Endothelial cell (in vitro differentiated cells): ENCODE results near the gene FBRSL1. TPM values are rescaled to one million over a fixed set of nuclear protein-coding genes. Genes with fewer than 3 reads are reported as not detected.

ENCODE experiments used
- DNase-seq: peaks from one replicate; pipeline ENCODE4 v3.0.0; 2021; ENCODE audit warnings: low spot score
- H3K27ac Mint-ChIP-seq: one replicate; pipeline ENCODE4 v1.8.0; 2021; ENCODE audit warnings: mixed read lengths, inconsistent platforms; ENCODE audit not compliant: unreplicated experiment
- H3K27me3 Mint-ChIP-seq: one replicate; pipeline ENCODE4 v1.8.0; 2021; ENCODE audit warnings: mild to moderate bottlenecking, moderate library complexity, mixed read lengths, inconsistent platforms; ENCODE audit not compliant: unreplicated experiment
- H3K36me3 Mint-ChIP-seq: one replicate; pipeline ENCODE4 v1.8.0; 2021; ENCODE audit warnings: mild to moderate bottlenecking, low read depth, mixed read lengths, inconsistent platforms; ENCODE audit not compliant: unreplicated experiment
- H3K4me1 Mint-ChIP-seq: one replicate; pipeline ENCODE4 v1.8.0; 2021; ENCODE audit warnings: mild to moderate bottlenecking, mixed read lengths, inconsistent platforms; ENCODE audit not compliant: unreplicated experiment
- H3K4me3 Mint-ChIP-seq: one replicate; pipeline ENCODE4 v1.8.0; 2021; ENCODE audit warnings: mild to moderate bottlenecking, mixed read lengths, inconsistent platforms; ENCODE audit not compliant: unreplicated experiment
- H3K9me3 Mint-ChIP-seq: one replicate; pipeline ENCODE4 v1.8.0; 2021; ENCODE audit warnings: mixed read lengths, inconsistent platforms; ENCODE audit not compliant: unreplicated experiment
- total RNA-seq: library from RNA; stranded (reverse); fragmentation: NEBNext Ultra II Directional; extraction: Animal tissue kit (Norgen Biotek cat#: 25700); gene quantifications from one replicate; pipeline ENCODE4 v1.2.1, GENCODE V29; 2021; ENCODE audit not compliant: unreplicated experiment
- TF ChIP-seq, protein P1 (sequence below): fragments of 200-600 bp; sonication (generic); IDR thresholded peaks from one replicate; pipeline ENCODE4 v1.5.0; 2021; ENCODE audit warnings: antibody characterized with exemption; ENCODE audit not compliant: unreplicated experiment

FBRSL1 gene
- total RNA-seq, 1 donor from 2014 or later = 38.4 TPM

DNA sequence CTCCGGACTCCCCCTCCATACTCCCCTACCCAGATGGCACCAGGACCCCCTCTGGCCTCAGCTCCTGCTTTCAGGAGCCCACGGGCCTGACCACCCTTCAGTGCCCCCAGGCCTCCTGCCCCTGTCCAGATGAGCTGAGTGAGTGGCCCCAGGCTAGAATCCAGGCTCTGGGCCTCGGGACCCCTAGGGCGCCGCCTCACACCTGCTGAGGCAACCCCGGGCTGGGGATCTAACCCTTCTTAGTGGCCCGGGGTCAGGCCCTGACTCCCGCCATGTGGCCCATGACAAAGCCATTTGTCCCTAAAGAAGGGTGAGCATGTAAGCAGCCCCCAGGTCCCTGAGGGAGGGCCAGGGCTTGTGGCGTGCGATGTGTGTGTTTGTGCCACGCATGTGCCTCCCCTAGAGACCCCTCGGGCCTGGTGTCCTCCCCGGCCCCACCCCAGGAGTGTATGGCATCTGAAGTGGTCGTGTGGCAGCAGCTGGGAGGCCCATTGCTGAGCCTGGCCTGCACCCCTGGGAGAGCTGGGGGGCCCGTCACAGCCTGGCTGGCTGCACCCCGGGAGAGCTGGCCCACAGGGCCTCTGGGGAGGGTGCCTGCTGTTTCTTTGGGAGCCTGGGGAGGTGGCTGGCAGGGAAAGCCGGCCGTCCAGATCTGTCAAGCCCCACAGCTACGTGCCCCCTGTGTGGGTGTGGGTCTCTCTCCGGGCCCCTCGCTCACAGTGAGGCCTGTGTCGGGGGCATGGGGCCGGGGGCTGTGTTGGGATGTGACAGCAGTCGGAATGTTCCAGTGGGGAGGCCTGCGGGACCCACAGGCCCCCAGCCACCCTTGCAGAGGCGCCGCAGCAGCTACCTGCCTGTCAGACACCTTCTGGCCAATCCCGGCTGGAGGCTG lies 7.8 kb downstream of the FBRSL1 start:
- no peak overlapping the region for H3K4me3 Mint-ChIP-seq
- peaks cover 7% of the 10 kb centered on the region for H3K36me3 Mint-ChIP-seq
- TF ChIP-seq, protein P1, sequence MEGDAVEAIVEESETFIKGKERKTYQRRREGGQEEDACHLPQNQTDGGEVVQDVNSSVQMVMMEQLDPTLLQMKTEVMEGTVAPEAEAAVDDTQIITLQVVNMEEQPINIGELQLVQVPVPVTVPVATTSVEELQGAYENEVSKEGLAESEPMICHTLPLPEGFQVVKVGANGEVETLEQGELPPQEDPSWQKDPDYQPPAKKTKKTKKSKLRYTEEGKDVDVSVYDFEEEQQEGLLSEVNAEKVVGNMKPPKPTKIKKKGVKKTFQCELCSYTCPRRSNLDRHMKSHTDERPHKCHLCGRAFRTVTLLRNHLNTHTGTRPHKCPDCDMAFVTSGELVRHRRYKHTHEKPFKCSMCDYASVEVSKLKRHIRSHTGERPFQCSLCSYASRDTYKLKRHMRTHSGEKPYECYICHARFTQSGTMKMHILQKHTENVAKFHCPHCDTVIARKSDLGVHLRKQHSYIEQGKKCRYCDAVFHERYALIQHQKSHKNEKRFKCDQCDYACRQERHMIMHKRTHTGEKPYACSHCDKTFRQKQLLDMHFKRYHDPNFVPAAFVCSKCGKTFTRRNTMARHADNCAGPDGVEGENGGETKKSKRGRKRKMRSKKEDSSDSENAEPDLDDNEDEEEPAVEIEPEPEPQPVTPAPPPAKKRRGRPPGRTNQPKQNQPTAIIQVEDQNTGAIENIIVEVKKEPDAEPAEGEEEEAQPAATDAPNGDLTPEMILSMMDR = no peak
- H3K4me1 Mint-ChIP-seq = peaks cover 4% of the 10 kb centered on the region
- H3K9me3 Mint-ChIP-seq = no peaks in the 10 kb centered on the region
- no peak for DNase-seq
- peaks cover 7% of the 10 kb centered on the region for H3K27me3 Mint-ChIP-seq
- no peak overlapping the region for H3K27ac Mint-ChIP-seq

DNA sequence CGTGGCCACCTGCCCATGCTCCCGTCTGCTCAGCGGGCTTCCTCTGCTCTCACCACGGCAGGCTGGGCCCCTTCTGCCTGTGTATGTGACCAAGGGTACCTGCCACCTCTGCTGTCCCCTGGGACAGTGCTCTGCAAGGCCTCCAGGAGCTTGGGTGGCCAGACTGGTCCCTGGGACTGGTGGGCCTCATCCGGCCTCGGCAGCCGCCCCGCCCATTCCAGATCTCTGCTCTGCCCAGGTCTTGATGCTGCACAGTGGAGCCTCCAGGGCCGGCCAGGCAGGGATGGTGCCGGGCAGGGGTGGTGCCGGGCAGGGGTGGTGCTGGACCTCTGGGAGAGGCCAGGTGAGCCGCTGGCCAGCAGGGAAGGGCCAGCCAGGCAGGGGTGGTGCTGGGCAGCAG lies 9.0 kb downstream of the FBRSL1 start:
- Mint-ChIP-seq H3K27ac (no peak overlapping the region), H3K36me3 (peaks cover 7% of the 10 kb centered on the region), H3K9me3 (no peaks in the 10 kb centered on the region), H3K4me1 (peaks cover 4% of the 10 kb centered on the region), H3K27me3 (peaks cover 4% of the 10 kb centered on the region), H3K4me3 (no peak overlapping the region)
- TF ChIP-seq, protein P1 = no peak
- DNase-seq = no peak

GRCh38 chr12:132500142-132500855 lies 10.3 kb downstream of the FBRSL1 start:
- no peaks in the 10 kb centered on the region for H3K9me3 Mint-ChIP-seq
- TF ChIP-seq, protein P1 = no peak
- no peak overlapping the region for H3K27ac Mint-ChIP-seq
- H3K27me3 Mint-ChIP-seq = peaks cover 7% of the 10 kb centered on the region
- peaks cover 7% of the 10 kb centered on the region for H3K36me3 Mint-ChIP-seq
- no peak overlapping the region for H3K4me3 Mint-ChIP-seq
- DNase-seq = no peak
- H3K4me1 Mint-ChIP-seq = peaks cover 4% of the 10 kb centered on the region

DNA sequence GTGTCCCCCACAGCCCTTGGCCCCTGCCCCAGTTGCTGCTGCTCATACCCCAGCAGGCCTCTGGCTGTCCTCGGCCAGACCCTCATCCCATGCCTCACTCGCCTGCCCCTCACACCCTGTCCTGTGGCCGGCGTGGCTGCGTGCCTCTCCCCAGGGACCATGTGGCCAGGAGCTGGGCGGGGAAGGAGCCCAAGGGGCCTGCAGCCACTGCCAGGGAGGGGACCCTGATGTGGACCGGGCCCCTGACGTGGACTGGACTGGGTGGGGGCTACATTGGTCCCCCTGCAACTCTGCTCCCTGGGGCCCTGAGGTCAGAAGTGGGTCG lies 10.9 kb downstream of the FBRSL1 start:
- Mint-ChIP-seq H3K36me3 (peaks cover 7% of the 10 kb centered on the region), H3K27ac (no peak overlapping the region), H3K9me3 (no peaks in the 10 kb centered on the region), H3K27me3 (peaks cover 7% of the 10 kb centered on the region), H3K4me3 (no peak overlapping the region), H3K4me1 (peaks cover 5% of the 10 kb centered on the region)
- TF ChIP-seq, protein P1 = no peak
- no peak for DNase-seq
